HepG2 (cell line): ENCODE results near the gene RDH14. TPM values are rescaled to one million over a fixed set of nuclear protein-coding genes. Genes with fewer than 3 reads are reported as not detected.

Experiments used
- ATAC-seq: fragments of 200-7000 bp; cut with Tn5 transposase; 3 replicates; pipeline ENCODE4 v1.9.1; 2020; ENCODE audit warnings: mild to moderate bottlenecking, moderate library complexity
- BruUV-seq: library from RNA; stranded (reverse); fragments of 400-500 nt; replicated peaks from 2 replicates; lab custom pipeline; 2021; lab: Mats Ljungman, UMichigan
- CTCF ChIA-PET: fragments of 300-600 bp; formaldehyde crosslinking; extraction: SDS; loops from one replicate; lab custom pipeline; 2021; ENCODE audit warnings: low total read pairs, inconsistent platforms, low intra/inter-chr PET ratio; lab: Yijun Ruan, JAX
- POLR2A ChIA-PET: fragments of 350-600 bp; sonication (Branson Sonifier 250); formaldehyde crosslinking; loops from one replicate; lab custom pipeline; 2020; ENCODE audit warnings: antibody characterized with exemption, inconsistent platforms; lab: Yijun Ruan, JAX
- DNase-seq: peaks from one replicate; pipeline ENCODE4 v3.0.0-alpha.2; 2015; ENCODE audit warnings: low spot score
- FAIRE-seq: peaks from 3 replicates; lab custom pipeline; 2011; peaks lifted over from hg19 to GRCh38; lab: Jason Lieb, UNC
- H2AFZ ChIP-seq: one replicate; pipeline ENCODE4 v1.6.1; 2011; ENCODE audit warnings: low read length, inconsistent platforms
- H3K27ac ChIP-seq: fragments of 300-600 bp; 3 replicates; pipeline ENCODE4 v1.8.0; 2011; ENCODE audit warnings: mixed run types, mild to moderate bottlenecking, mixed read lengths, low read length, inconsistent platforms; ENCODE audit not compliant: insufficient read depth; ENCODE audit errors: extremely low read length
- H3K27me3 ChIP-seq, 2 experiments: fragments of 200-600 bp in 1 of 2; 2 replicates in 1 of 2; 3 replicates in 1 of 2; pipeline versions ENCODE4 v1.6.0 to v1.8.0; 2011; ENCODE audit warnings: low read length in 2 of 2, mild to moderate bottlenecking in 2 of 2, moderate library complexity in 2 of 2, inconsistent platforms in 1 of 2; ENCODE audit not compliant: insufficient read depth in 2 of 2, control insufficient read depth in 1 of 2
- H3K36me3 ChIP-seq, 2 experiments: fragments of 200-600 bp in 1 of 2; replicated peaks in 1 of 2; 2 replicates in 1 of 2; 3 replicates in 1 of 2; pipeline versions ENCODE4 v1.5.1 to v1.8.0; 2011; ENCODE audit warnings: low read length in 2 of 2, inconsistent platforms in 1 of 2; ENCODE audit not compliant: insufficient read depth in 2 of 2, control insufficient read depth in 1 of 2
- H3K4me1 ChIP-seq: 2 replicates; pipeline ENCODE4 v1.5.1; 2012; ENCODE audit warnings: low read length, inconsistent platforms; ENCODE audit not compliant: insufficient read depth
- H3K4me2 ChIP-seq: 2 replicates; pipeline ENCODE4 v1.6.0; 2011; ENCODE audit warnings: low read depth, low read length, inconsistent platforms
- H3K4me3 ChIP-seq, 3 experiments: fragments of 200-600 bp in 1 of 3; sonication (generic), shearing (Covaris generic) in 1 of 3; replicated peaks in 1 of 3; 2 replicates each; pipeline ENCODE4 v1.5.1; 2011 to 2016; ENCODE audit warnings: low read length in 3 of 3, inconsistent platforms in 2 of 3, low read depth in 2 of 3, mild to moderate bottlenecking in 2 of 3, control low read depth in 1 of 3, mixed read lengths in 1 of 3; ENCODE audit not compliant: insufficient read depth in 1 of 3
- H3K79me2 ChIP-seq: one replicate; pipeline ENCODE4 v1.6.1; 2011; ENCODE audit warnings: low read length, inconsistent platforms; ENCODE audit not compliant: insufficient read depth
- H3K9ac ChIP-seq: 2 replicates; pipeline ENCODE4 v1.6.0; 2011; ENCODE audit warnings: mild to moderate bottlenecking, low read depth, low read length, inconsistent platforms; ENCODE audit not compliant: insufficient read depth
- H3K9me3 ChIP-seq: 2 replicates; pipeline ENCODE4 v1.5.1; 2012; ENCODE audit warnings: mild to moderate bottlenecking, low read length
- H4K20me1 ChIP-seq: 2 replicates; pipeline ENCODE4 v1.6.0; 2011; ENCODE audit warnings: inconsistent platforms, mild to moderate bottlenecking, low read length, moderate library complexity; ENCODE audit not compliant: insufficient read depth
- ATAD3A ChIP-seq: sonication (generic); formaldehyde crosslinking; IDR thresholded peaks from 2 replicates; pipeline ENCODE4 v1.4.0; 2020; ENCODE audit warnings: missing genetic modification reagents
- DPF2 ChIP-seq: sonication (generic); formaldehyde crosslinking; IDR thresholded peaks from 2 replicates; pipeline ENCODE4 v1.4.0; 2020; ENCODE audit warnings: mild to moderate bottlenecking, low read depth, missing genetic modification reagents, borderline replicate concordance
- FOXM1 ChIP-seq: sonication (generic); formaldehyde crosslinking; IDR thresholded peaks from 2 replicates; pipeline ENCODE4 v1.5.0; 2020; ENCODE audit warnings: missing genetic modification reagents
- MEIS2 ChIP-seq: sonication (generic); formaldehyde crosslinking; IDR thresholded peaks from 2 replicates; pipeline ENCODE4 v1.9.0; 2021; ENCODE audit warnings: mild to moderate bottlenecking, missing genetic modification reagents
- RAD21 ChIP-seq: fragments of 450-650 bp; formaldehyde crosslinking; IDR thresholded peaks from 2 replicates; pipeline ENCODE4 v1.5.0; 2020; ENCODE audit warnings: mild to moderate bottlenecking
- TOPORS ChIP-seq: sonication (generic); formaldehyde crosslinking; IDR thresholded peaks from 2 replicates; pipeline ENCODE4 v1.8.0; 2023; ENCODE audit warnings: mild to moderate bottlenecking, missing genetic modification reagents
- WGBS: methylation state at CpG from one replicate; pipeline ENCODE4 v1.1.6; 2017; ENCODE audit warnings: low lambda C conversion rate; 5-methylcytosine and 5-hydroxymethylcytosine counted together
- in situ Hi-C: cut with HindIII; loops from 2 replicates; pipeline ENCODE4 v1.10.0; 2017; ENCODE audit warnings: low pct_unique_long_range_greater_than_20kb; ENCODE audit not compliant: extremely low pct_ligation_motif_present
- intact Hi-C: fragments of 100-400 bp; cut with micrococcal nuclease; formaldehyde crosslinking; loops from one replicate; pipeline ENCODE4 v1.10.0; 2022; ENCODE audit not compliant: unreplicated experiment
- polyA plus RNA-seq, 8 experiments: library from polyadenylated mRNA; depleted of rRNA in 3 of 8; stranded (reverse) in 7 of 8; unstranded in 1 of 8; fragments of >200 nt; fragmentation: Illumina TruSeq in 4 of 8; extraction: Trizol in 4 of 8; gene quantifications; 2 replicates each; pipeline versions ENCODE4 v1.2.1 to v1.2.3, GENCODE V29; 2011 to 2016; ENCODE audit warnings: low read depth in 4 of 8, missing spikeins in 1 of 8, mixed read lengths in 1 of 8; ENCODE audit not compliant: insufficient read depth in 1 of 8
- total RNA-seq, 5 experiments: library from RNA; depleted of rRNA; stranded (reverse); fragments of >200 nt; fragmentation: Illumina TruSeq; extraction: Trizol; gene quantifications; 2 replicates each; pipeline ENCODE4 v1.2.3, GENCODE V29; 2016; ENCODE audit warnings: low read depth in 1 of 5
- TF ChIP-seq, protein P1 (sequence below): sonication (generic); formaldehyde crosslinking; IDR thresholded peaks from 2 replicates; pipeline ENCODE4 v1.8.0; 2023; ENCODE audit warnings: mild to moderate bottlenecking, missing genetic modification reagents
- TF ChIP-seq, protein P2 (sequence below), 2 experiments: fragments of 450-650 bp in 1 of 2; sonication (generic) in 1 of 2; formaldehyde crosslinking; IDR thresholded peaks; 2 replicates each; pipeline versions ENCODE4 v1.5.0 to v1.8.0; 2020 to 2022; ENCODE audit warnings: mild to moderate bottlenecking in 1 of 2, missing genetic modification reagents in 1 of 2
- TF ChIP-seq, protein P3 (sequence below): sonication (generic); formaldehyde crosslinking; IDR thresholded peaks from 2 replicates; pipeline ENCODE4 v1.4.0; 2020; ENCODE audit warnings: missing genetic modification reagents
- TF ChIP-seq, protein P4 (sequence below): sonication (generic); formaldehyde crosslinking; IDR thresholded peaks from 2 replicates; pipeline ENCODE4 v1.5.1; 2020; ENCODE audit warnings: missing genetic modification reagents, mild to moderate bottlenecking, borderline replicate concordance

RDH14 gene
- total and polyA plus RNA-seq, 2 of the 13 experiments (the other 11 are each of a cell fraction or from before 2014, with no cell fraction given) = 27.4 to 39.9 TPM

DNA sequence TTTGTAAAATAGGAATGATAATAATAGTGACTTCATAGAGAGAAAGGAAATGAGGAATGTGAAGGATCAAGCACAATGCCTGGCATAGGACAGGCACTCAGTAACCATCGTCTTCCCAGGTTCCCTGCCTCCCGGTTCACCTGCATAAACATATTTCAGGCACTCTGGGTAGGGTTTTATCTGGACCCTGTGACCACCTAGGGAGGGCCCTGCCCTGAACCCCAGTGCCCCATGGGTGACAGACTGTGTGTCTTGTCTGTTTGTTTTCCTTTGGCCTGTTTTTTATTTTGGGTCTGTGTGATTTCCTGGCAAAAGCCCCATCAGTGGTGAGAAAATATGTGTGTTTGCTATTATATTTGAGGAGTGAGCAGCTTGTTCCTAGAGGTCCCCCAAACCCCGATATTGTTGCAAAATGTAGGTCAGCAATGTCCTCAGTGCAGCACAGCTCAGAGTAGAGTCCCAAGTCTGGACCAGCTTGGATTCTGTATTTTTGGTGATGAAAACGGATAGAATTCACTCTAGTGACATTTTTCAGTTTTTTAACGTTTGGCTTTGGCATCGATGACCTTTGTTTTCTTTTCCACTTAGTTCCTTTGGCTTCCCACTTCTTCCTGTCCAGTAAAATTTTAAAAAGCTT lies 38.5 kb upstream of the RDH14 start:
- ChIA-PET CTCF (no interaction called here), POLR2A (no interaction called here)
- H3K27me3 ChIP-seq = no peaks in the 10 kb centered on the region
- no peak overlapping the region for H3K9ac ChIP-seq
- no TSS peak for BruUV-seq
- H3K4me2 ChIP-seq = no peak overlapping the region
- TF ChIP-seq MEIS2 (no peak), ATAD3A (CRISPR knock-in tag) (no peak), RAD21 (CRISPR knock-in tag) (no peak), TOPORS (CRISPR knock-in tag) (no peak), DPF2 (CRISPR knock-in tag) (no peak), FOXM1 (CRISPR knock-in tag) (no peak)
- TF ChIP-seq, protein P1, sequence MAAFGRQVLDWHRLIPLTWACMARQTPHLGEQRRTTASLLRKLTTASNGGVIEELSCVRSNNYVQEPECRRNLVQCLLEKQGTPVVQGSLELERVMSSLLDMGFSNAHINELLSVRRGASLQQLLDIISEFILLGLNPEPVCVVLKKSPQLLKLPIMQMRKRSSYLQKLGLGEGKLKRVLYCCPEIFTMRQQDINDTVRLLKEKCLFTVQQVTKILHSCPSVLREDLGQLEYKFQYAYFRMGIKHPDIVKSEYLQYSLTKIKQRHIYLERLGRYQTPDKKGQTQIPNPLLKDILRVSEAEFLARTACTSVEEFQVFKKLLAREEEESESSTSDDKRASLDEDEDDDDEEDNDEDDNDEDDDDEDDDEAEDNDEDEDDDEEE (CRISPR knock-in tag) = no peak
- TF ChIP-seq, protein P2, sequence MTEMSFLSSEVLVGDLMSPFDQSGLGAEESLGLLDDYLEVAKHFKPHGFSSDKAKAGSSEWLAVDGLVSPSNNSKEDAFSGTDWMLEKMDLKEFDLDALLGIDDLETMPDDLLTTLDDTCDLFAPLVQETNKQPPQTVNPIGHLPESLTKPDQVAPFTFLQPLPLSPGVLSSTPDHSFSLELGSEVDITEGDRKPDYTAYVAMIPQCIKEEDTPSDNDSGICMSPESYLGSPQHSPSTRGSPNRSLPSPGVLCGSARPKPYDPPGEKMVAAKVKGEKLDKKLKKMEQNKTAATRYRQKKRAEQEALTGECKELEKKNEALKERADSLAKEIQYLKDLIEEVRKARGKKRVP (CRISPR knock-in tag; IDR thresholded peaks at IDR 0.05) = no peak
- TF ChIP-seq, protein P3, sequence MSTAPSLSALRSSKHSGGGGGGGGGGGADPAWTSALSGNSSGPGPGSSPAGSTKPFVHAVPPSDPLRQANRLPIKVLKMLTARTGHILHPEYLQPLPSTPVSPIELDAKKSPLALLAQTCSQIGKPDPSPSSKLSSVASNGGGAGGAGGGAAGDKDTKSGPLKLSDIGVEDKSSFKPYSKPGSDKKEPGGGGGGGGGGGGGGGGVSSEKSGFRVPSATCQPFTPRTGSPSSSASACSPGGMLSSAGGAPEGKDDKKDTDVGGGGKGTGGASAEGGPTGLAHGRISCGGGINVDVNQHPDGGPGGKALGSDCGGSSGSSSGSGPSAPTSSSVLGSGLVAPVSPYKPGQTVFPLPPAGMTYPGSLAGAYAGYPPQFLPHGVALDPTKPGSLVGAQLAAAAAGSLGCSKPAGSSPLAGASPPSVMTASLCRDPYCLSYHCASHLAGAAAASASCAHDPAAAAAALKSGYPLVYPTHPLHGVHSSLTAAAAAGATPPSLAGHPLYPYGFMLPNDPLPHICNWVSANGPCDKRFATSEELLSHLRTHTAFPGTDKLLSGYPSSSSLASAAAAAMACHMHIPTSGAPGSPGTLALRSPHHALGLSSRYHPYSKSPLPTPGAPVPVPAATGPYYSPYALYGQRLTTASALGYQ (CRISPR knock-in tag) = no peak
- TF ChIP-seq, protein P4, sequence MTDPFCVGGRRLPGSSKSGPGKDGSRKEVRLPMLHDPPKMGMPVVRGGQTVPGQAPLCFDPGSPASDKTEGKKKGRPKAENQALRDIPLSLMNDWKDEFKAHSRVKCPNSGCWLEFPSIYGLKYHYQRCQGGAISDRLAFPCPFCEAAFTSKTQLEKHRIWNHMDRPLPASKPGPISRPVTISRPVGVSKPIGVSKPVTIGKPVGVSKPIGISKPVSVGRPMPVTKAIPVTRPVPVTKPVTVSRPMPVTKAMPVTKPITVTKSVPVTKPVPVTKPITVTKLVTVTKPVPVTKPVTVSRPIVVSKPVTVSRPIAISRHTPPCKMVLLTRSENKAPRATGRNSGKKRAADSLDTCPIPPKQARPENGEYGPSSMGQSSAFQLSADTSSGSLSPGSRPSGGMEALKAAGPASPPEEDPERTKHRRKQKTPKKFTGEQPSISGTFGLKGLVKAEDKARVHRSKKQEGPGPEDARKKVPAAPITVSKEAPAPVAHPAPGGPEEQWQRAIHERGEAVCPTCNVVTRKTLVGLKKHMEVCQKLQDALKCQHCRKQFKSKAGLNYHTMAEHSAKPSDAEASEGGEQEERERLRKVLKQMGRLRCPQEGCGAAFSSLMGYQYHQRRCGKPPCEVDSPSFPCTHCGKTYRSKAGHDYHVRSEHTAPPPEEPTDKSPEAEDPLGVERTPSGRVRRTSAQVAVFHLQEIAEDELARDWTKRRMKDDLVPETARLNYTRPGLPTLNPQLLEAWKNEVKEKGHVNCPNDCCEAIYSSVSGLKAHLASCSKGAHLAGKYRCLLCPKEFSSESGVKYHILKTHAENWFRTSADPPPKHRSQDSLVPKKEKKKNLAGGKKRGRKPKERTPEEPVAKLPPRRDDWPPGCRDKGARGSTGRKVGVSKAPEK = no peak
- H3K4me3 ChIP-seq = no peak overlapping the region
- H3K27ac ChIP-seq = no peak overlapping the region
- ATAC-seq (no peak), DNase-seq (no peak), FAIRE-seq (no peak)
- in situ Hi-C loops (no loop called here), intact Hi-C loops (no loop called here)
- H4K20me1 ChIP-seq = no peaks in the 10 kb centered on the region
- H3K9me3 ChIP-seq = no peaks in the 10 kb centered on the region
- no peaks in the 10 kb centered on the region for H3K4me1 ChIP-seq
- H3K36me3 ChIP-seq = no peaks in the 10 kb centered on the region
- no peaks in the 10 kb centered on the region for H3K79me2 ChIP-seq
- 38% methylated on average over 6 of the region's 6 CpGs for WGBS
- no peak overlapping the region for H2AFZ ChIP-seq
